Neuronal stem cell (in vitro differentiated cells): Measurements from ENCODE around the gene ARPIN.

ENCODE experiments used
- DNase-seq: peaks from one replicate; pipeline ENCODE4 v3.0.0-alpha.2; 2013; ENCODE audit warnings: low spot score
- H2AFZ ChIP-seq: one replicate; pipeline ENCODE4 v1.6.1; 2013; ENCODE audit warnings: mild to moderate bottlenecking, low read length, inconsistent platforms
- H2AK5ac ChIP-seq: 2 replicates; pipeline ENCODE4 v1.6.1; 2013; ENCODE audit warnings: low read depth, mild to moderate bottlenecking, inconsistent platforms, low read length, moderate library complexity, mixed read lengths
- H2BK120ac ChIP-seq: 2 replicates; pipeline ENCODE4 v1.6.1; 2013; ENCODE audit warnings: low read depth, mild to moderate bottlenecking, inconsistent platforms, low read length, moderate library complexity, mixed read lengths
- H2BK12ac ChIP-seq: one replicate; pipeline ENCODE4 v1.6.1; 2013; ENCODE audit warnings: low read length, inconsistent platforms
- H2BK15ac ChIP-seq: 2 replicates; pipeline ENCODE4 v1.6.1; 2013; ENCODE audit warnings: mild to moderate bottlenecking, low read length, inconsistent platforms, mixed read lengths
- H2BK5ac ChIP-seq: one replicate; pipeline ENCODE4 v1.6.1; 2013; ENCODE audit warnings: inconsistent platforms, mild to moderate bottlenecking, low read length, moderate library complexity
- H3K14ac ChIP-seq: one replicate; pipeline ENCODE4 v1.6.1; 2013; ENCODE audit warnings: low read length, inconsistent platforms
- H3K18ac ChIP-seq: 2 replicates; pipeline ENCODE4 v1.6.1; 2013; ENCODE audit warnings: low read length, inconsistent platforms
- H3K23ac ChIP-seq: 2 replicates; pipeline ENCODE4 v1.6.1; 2013; ENCODE audit warnings: low read depth, mild to moderate bottlenecking, mixed read lengths, low read length, inconsistent platforms; ENCODE audit not compliant: poor library complexity
- H3K27ac ChIP-seq: replicated peaks from 3 replicates; pipeline ENCODE4 v1.5.1; 2013; ENCODE audit warnings: low read length, inconsistent platforms
- H3K27me3 ChIP-seq, 3 experiments: 2 replicates each; pipeline ENCODE4 v1.6.1; 2013; ENCODE audit warnings: low read length in 3 of 3, mild to moderate bottlenecking in 2 of 3, inconsistent platforms in 1 of 3, low read depth in 1 of 3, mixed read lengths in 1 of 3, moderate library complexity in 1 of 3; ENCODE audit not compliant: control insufficient read depth in 3 of 3, insufficient read depth in 3 of 3
- H3K36me3 ChIP-seq, 2 donors: replicated peaks in 1 of 2; 2 replicates each; pipeline ENCODE4 v1.6.1; 2013; ENCODE audit warnings: low read length in 2 of 2; ENCODE audit not compliant: control insufficient read depth in 2 of 2, insufficient read depth in 2 of 2
- H3K4ac ChIP-seq: 2 replicates; pipeline ENCODE4 v1.6.1; 2013; ENCODE audit warnings: inconsistent platforms, mild to moderate bottlenecking, low read length, moderate library complexity
- H3K4me1 ChIP-seq, 2 donors: 1 replicate in 1 of 2; 2 replicates in 1 of 2; pipeline ENCODE4 v1.6.1; 2013; ENCODE audit warnings: low read length in 2 of 2, low read depth in 1 of 2; ENCODE audit not compliant: control insufficient read depth in 2 of 2, insufficient read depth in 1 of 2
- H3K4me2 ChIP-seq: one replicate; pipeline ENCODE4 v1.6.1; 2013; ENCODE audit warnings: mild to moderate bottlenecking, low read length, inconsistent platforms; ENCODE audit not compliant: insufficient read depth, poor library complexity, severe bottlenecking
- H3K4me3 ChIP-seq, 2 donors: 2 replicates each; pipeline ENCODE4 v1.5.1; 2013; ENCODE audit warnings: low read length in 2 of 2, mild to moderate bottlenecking in 2 of 2, inconsistent platforms in 1 of 2, moderate library complexity in 1 of 2
- H3K79me1 ChIP-seq: one replicate; pipeline ENCODE4 v1.6.1; 2013; ENCODE audit warnings: low read depth, mild to moderate bottlenecking, inconsistent platforms, low read length, moderate library complexity
- H3K9ac ChIP-seq: one replicate; pipeline ENCODE4 v1.6.1; 2013; ENCODE audit warnings: mild to moderate bottlenecking, low read depth, low read length, inconsistent platforms; ENCODE audit not compliant: poor library complexity
- H3K9me3 ChIP-seq, 2 donors: replicated peaks in 1 of 2; 2 replicates each; pipeline versions ENCODE3 to v1.6.1; 2013; ENCODE audit warnings: low read length in 2 of 2, mild to moderate bottlenecking in 2 of 2, inconsistent platforms in 1 of 2, low read depth in 1 of 2, mixed read lengths in 1 of 2, moderate library complexity in 1 of 2; ENCODE audit not compliant: control insufficient read depth in 2 of 2, insufficient read depth in 1 of 2
- H4K8ac ChIP-seq: one replicate; pipeline ENCODE4 v1.6.1; 2013; ENCODE audit warnings: low read depth, mild to moderate bottlenecking, inconsistent platforms, low read length, moderate library complexity
- H4K91ac ChIP-seq: one replicate; pipeline ENCODE4 v1.6.1; 2013; ENCODE audit warnings: low read length, low read depth, mild to moderate bottlenecking, inconsistent platforms; ENCODE audit not compliant: poor library complexity
- WGBS, 2 donors: extraction: QIAGEN DNeasy Blood & Tissue Kit; methylation state at CpG; one replicate each; pipeline ENCODE4 v1.1.7; 2013; ENCODE audit warnings: missing lambda C conversion rate in 2 of 2, mixed read lengths in 1 of 2; ENCODE audit not compliant: insufficient read length in 2 of 2, insufficient replicate concordance in 1 of 2; ENCODE audit errors: extremely low coverage in 2 of 2; 5-methylcytosine and 5-hydroxymethylcytosine counted together

Gene ARPIN

GRCh38 chr15:89917442-89918101, 4.8 kb upstream of the ARPIN start:
- no peak overlapping the region for H3K27ac ChIP-seq
- H3K4me2 ChIP-seq = no peak overlapping the region
- H2BK120ac ChIP-seq = no peak overlapping the region
- no peak overlapping the region for H3K18ac ChIP-seq
- H3K79me1 ChIP-seq = no peaks in the 10 kb centered on the region
- no peak overlapping the region for H3K4me3 ChIP-seq
- H3K9ac ChIP-seq = no peak overlapping the region
- H2BK15ac ChIP-seq = no peak overlapping the region
- no CpG with 5 or more reads among the region's 4 CpGs for WGBS, 2 donors
- peaks cover 3 to 7% of the 10 kb centered on the region in 2 donors for H3K4me1 ChIP-seq
- H3K36me3 ChIP-seq = no peaks in the 10 kb centered on the region
- no peak overlapping the region for H2AFZ ChIP-seq
- DNase-seq = no peak
- no peak overlapping the region for H3K4ac ChIP-seq
- H3K9me3 ChIP-seq = no peaks in the 10 kb centered on the region
- no peak overlapping the region for H2BK5ac ChIP-seq
- no peak overlapping the region for H2BK12ac ChIP-seq
- H3K14ac ChIP-seq = no peak overlapping the region
- H3K23ac ChIP-seq = no peak overlapping the region
- H4K8ac ChIP-seq = no peak overlapping the region
- H4K91ac ChIP-seq = no peak overlapping the region
- H2AK5ac ChIP-seq = no peak overlapping the region
- no peaks in the 10 kb centered on the region for H3K27me3 ChIP-seq

GRCh38 chr15:89916660-89917059, 3.9 kb upstream of the ARPIN start:
- H3K9ac ChIP-seq = no peak overlapping the region
- WGBS, 2 donors = no CpG with 5 or more reads among the region's 3 CpGs
- no peak overlapping the region for H3K4me2 ChIP-seq
- no peak overlapping the region for H3K27ac ChIP-seq
- no peaks in the 10 kb centered on the region for H3K27me3 ChIP-seq
- H3K4me3 ChIP-seq = no peak overlapping the region
- H3K79me1 ChIP-seq = no peaks in the 10 kb centered on the region
- DNase-seq = no peak
- no peak overlapping the region for H3K14ac ChIP-seq
- no peak overlapping the region for H3K4ac ChIP-seq
- H2BK120ac ChIP-seq = no peak overlapping the region
- no peak overlapping the region for H4K91ac ChIP-seq
- H4K8ac ChIP-seq = no peak overlapping the region
- H3K9me3 ChIP-seq = no peaks in the 10 kb centered on the region
- no peak overlapping the region for H2AFZ ChIP-seq
- no peak overlapping the region for H2AK5ac ChIP-seq
- H2BK15ac ChIP-seq = no peak overlapping the region
- H2BK12ac ChIP-seq = no peak overlapping the region
- H3K36me3 ChIP-seq = no peaks in the 10 kb centered on the region
- no peak overlapping the region for H3K23ac ChIP-seq
- peaks cover 4 to 11% of the 10 kb centered on the region in 2 donors for H3K4me1 ChIP-seq
- no peak overlapping the region for H3K18ac ChIP-seq
- H2BK5ac ChIP-seq = no peak overlapping the region

GRCh38 chr15:89912145-89912673, 543 bp downstream of the ARPIN start:
- peak; percentile 26 for DNase-seq
- Histone ChIP-seq H3K27me3 (no peaks in the 10 kb centered on the region), H2AK5ac (peak overlapping the region; percentile 69), H3K79me1 (no peaks in the 10 kb centered on the region), H3K23ac (peak overlapping the region; percentile 71), H4K8ac (no peak overlapping the region), H3K14ac (no peak overlapping the region), H3K27ac (no peak overlapping the region), H3K4me3 (peak overlapping the region; percentile 58 to 73), H3K4ac (peak overlapping the region; percentile 96), H3K9me3 (no peaks in the 10 kb centered on the region), H2BK12ac (no peak overlapping the region), H3K9ac (peak overlapping the region; percentile 83), H2BK15ac (peak overlapping the region; percentile 79), H3K36me3 (peaks cover 4 to 34% of the 10 kb centered on the region in 2 donors), H2BK120ac (no peak overlapping the region), H3K4me2 (peak overlapping the region; percentile 82), H3K4me1 (peaks cover 5 to 11% of the 10 kb centered on the region in 2 donors), H3K18ac (peak overlapping the region; percentile 94), H4K91ac (peak overlapping the region; percentile 62), H2AFZ (peak overlapping the region; percentile 100), H2BK5ac (peak overlapping the region; percentile 57)
- no CpG with 5 or more reads among the region's 36 CpGs for WGBS, 2 donors

- H2BK12ac ChIP-seq = no peak overlapping the region
- peaks cover 5 to 11% of the 10 kb centered on the region in 2 donors for H3K4me1 ChIP-seq
- no peak overlapping the region for H4K91ac ChIP-seq
- no peak overlapping the region for H2BK15ac ChIP-seq
- H3K27me3 ChIP-seq = no peaks in the 10 kb centered on the region
- no peak overlapping the region for H3K23ac ChIP-seq
- no peak overlapping the region for H3K27ac ChIP-seq
- H3K79me1 ChIP-seq = no peaks in the 10 kb centered on the region
- H2AK5ac ChIP-seq = no peak overlapping the region
- peaks cover 4 to 42% of the 10 kb centered on the region in 2 donors for H3K36me3 ChIP-seq
- DNase-seq = no peak
- no peak overlapping the region for H3K4me2 ChIP-seq
- H3K9ac ChIP-seq = no peak overlapping the region
- H3K9me3 ChIP-seq = no peaks in the 10 kb centered on the region
- peak overlapping the region; percentile 11 for H2BK5ac ChIP-seq
- no peak overlapping the region for H3K14ac ChIP-seq
- no CpG with 5 or more reads among the region's 6 CpGs for WGBS, 2 donors
- no peak overlapping the region for H2BK120ac ChIP-seq
- no peak overlapping the region for H3K4ac ChIP-seq
- no peak overlapping the region for H3K18ac ChIP-seq
- H4K8ac ChIP-seq = no peak overlapping the region
- no peak overlapping the region for H3K4me3 ChIP-seq
- H2AFZ ChIP-seq = no peak overlapping the region
Measured at GRCh38 chr15:89910891-89911626, 1.7 kb downstream of the ARPIN start.
